ENCODE measurements around the gene PROC.

- TF ChIP-seq CTCF (conservative IDR thresholded peaks at IDR 0.05; ENCODE audit: low read depth, low read length) (no peak), POLR2A (IDR thresholded peaks at IDR 0.05; ENCODE audit: low read depth, low read length) (no peak), SMC3 (IDR thresholded peaks at IDR 0.05; ENCODE audit: low read depth, low read length) (no peak), ELK1 (IDR thresholded peaks at IDR 0.05; ENCODE audit: borderline replicate concordance, low read depth, low read length) (no peak), RAD21 (IDR thresholded peaks at IDR 0.05; ENCODE audit: low read length) (no peak), USF2 (IDR thresholded peaks at IDR 0.05; ENCODE audit: low read depth, low read length) (no peak), CHD1 (IDR thresholded peaks at IDR 0.05; ENCODE audit: low read depth, low read length) (no peak), MAZ (IDR thresholded peaks at IDR 0.05; ENCODE audit: borderline replicate concordance, low read depth, low read length) (no peak)
Measured at GRCh38 chr2:127427376-127428056, 9.3 kb downstream of the PROC start.

Data from IMR-90 (cell line).